Osteocyte (in vitro differentiated cells): ENCODE results near the gene PDE11A. TPM values are rescaled to one million over a fixed set of nuclear protein-coding genes. Genes with fewer than 3 reads are reported as not detected.
"Not testable (repeated sequence)": the region's sequence is repeated elsewhere in the genome, so short reads cannot be mapped to it uniquely, and the experiment has no call there.

Source experiments
- DNase-seq: peaks from one replicate; pipeline ENCODE4 v3.0.0; 2021; ENCODE audit warnings: mixed read lengths; ENCODE audit not compliant: unreplicated experiment; ENCODE audit errors: extremely low spot score
- H3K27ac Mint-ChIP-seq: one replicate; pipeline ENCODE4 v1.8.0; 2021; ENCODE audit warnings: mild to moderate bottlenecking, mixed read lengths; ENCODE audit not compliant: unreplicated experiment
- H3K27me3 Mint-ChIP-seq: one replicate; pipeline ENCODE4 v1.8.0; 2021; ENCODE audit warnings: mixed read lengths; ENCODE audit not compliant: unreplicated experiment
- H3K36me3 Mint-ChIP-seq: one replicate; pipeline ENCODE4 v1.8.0; 2021; ENCODE audit warnings: mixed read lengths; ENCODE audit not compliant: unreplicated experiment
- H3K4me1 Mint-ChIP-seq: one replicate; pipeline ENCODE4 v1.8.0; 2021; ENCODE audit warnings: mixed read lengths; ENCODE audit not compliant: unreplicated experiment
- H3K4me3 Mint-ChIP-seq: one replicate; pipeline ENCODE4 v1.8.0; 2021; ENCODE audit warnings: mild to moderate bottlenecking, moderate library complexity, mixed read lengths; ENCODE audit not compliant: unreplicated experiment
- H3K9me3 Mint-ChIP-seq: one replicate; pipeline ENCODE4 v1.8.0; 2021; ENCODE audit warnings: mixed read lengths; ENCODE audit not compliant: unreplicated experiment
- CTCF ChIP-seq: fragments of 200-600 bp; sonication (generic); IDR thresholded peaks from 2 replicates; pipeline ENCODE4 v1.5.0; 2021; ENCODE audit warnings: antibody characterized with exemption, mild to moderate bottlenecking, moderate library complexity
- total RNA-seq: library from RNA; stranded (reverse); gene quantifications from 2 replicates; pipeline ENCODE4 v1.2.1, GENCODE V29; 2021

The PDE11A gene
- total RNA-seq, 1 donor from 2014 or later = 0.05 TPM

GRCh38 chr2:177796654-177797415, 275.7 kb downstream of the PDE11A start:
- H3K36me3 Mint-ChIP-seq = no peaks in the 10 kb centered on the region
- TF ChIP-seq CTCF = no peak
- no peak for DNase-seq
- no peaks in the 10 kb centered on the region for H3K9me3 Mint-ChIP-seq
- H3K4me1 Mint-ChIP-seq = no peaks in the 10 kb centered on the region
- H3K27ac Mint-ChIP-seq = no peak overlapping the region
- H3K4me3 Mint-ChIP-seq = no peak overlapping the region
- H3K27me3 Mint-ChIP-seq = peaks cover 15% of the 10 kb centered on the region

- Mint-ChIP-seq H3K4me3 (no peak overlapping the region), H3K9me3 (no peaks in the 10 kb centered on the region), H3K4me1 (no peaks in the 10 kb centered on the region), H3K27ac (no peak overlapping the region), H3K36me3 (no peaks in the 10 kb centered on the region), H3K27me3 (peaks cover 13% of the 10 kb centered on the region)
- DNase-seq = no peak
- TF ChIP-seq CTCF = no peak
Observed at GRCh38 chr2:177796011-177796410, 276.6 kb downstream of the PDE11A start.

GRCh38 chr2:177785143-177785542, 287.4 kb downstream of the PDE11A start:
- H3K4me3 Mint-ChIP-seq, DNase-seq, H3K27me3 Mint-ChIP-seq, H3K4me1 Mint-ChIP-seq, H3K9me3 Mint-ChIP-seq, H3K36me3 Mint-ChIP-seq, H3K27ac Mint-ChIP-seq: not testable (repeated sequence)

GRCh38 chr2:177784745-177785067, 287.9 kb downstream of the PDE11A start:
- peaks cover 7% of the 10 kb centered on the region for H3K4me1 Mint-ChIP-seq
- H3K27ac Mint-ChIP-seq = no peak overlapping the region
- no peaks in the 10 kb centered on the region for H3K9me3 Mint-ChIP-seq
- no peak for TF ChIP-seq CTCF
- no peaks in the 10 kb centered on the region for H3K36me3 Mint-ChIP-seq
- no peak for DNase-seq
- H3K27me3 Mint-ChIP-seq = peaks cover 7% of the 10 kb centered on the region
- no peak overlapping the region for H3K4me3 Mint-ChIP-seq

- no peak overlapping the region for H3K4me3 Mint-ChIP-seq
- peaks cover 7% of the 10 kb centered on the region for H3K4me1 Mint-ChIP-seq
- no peak for DNase-seq
- H3K9me3 Mint-ChIP-seq = no peaks in the 10 kb centered on the region
- no peaks in the 10 kb centered on the region for H3K36me3 Mint-ChIP-seq
- H3K27me3 Mint-ChIP-seq = peaks cover 13% of the 10 kb centered on the region
- H3K27ac Mint-ChIP-seq = no peak overlapping the region
- TF ChIP-seq CTCF = no peak
Observed at GRCh38 chr2:177783835-177784744, 288.5 kb downstream of the PDE11A start.
